Endothelial cell of umbilical vein (primary cell): ENCODE measurements around the gene IL24.

Source experiments
- CTCF ChIP-seq, 2 donors: IDR thresholded peaks; 1 replicate in 1 of 2; 2 replicates in 1 of 2; pipeline ENCODE4 v1.5.1; 2011; ENCODE audit warnings: low read length in 2 of 2, mild to moderate bottlenecking in 2 of 2, moderate library complexity in 2 of 2, control low read depth in 1 of 2, inconsistent platforms in 1 of 2, low read depth in 1 of 2; ENCODE audit not compliant: insufficient read depth in 1 of 2; ENCODE audit errors: extremely low read depth in 1 of 2
- JUN ChIP-seq: IDR thresholded peaks from 2 replicates; pipeline ENCODE4 v1.6.1; 2011; ENCODE audit warnings: borderline replicate concordance, low read depth; ENCODE audit not compliant: insufficient read length, insufficient read depth
- MAX ChIP-seq: IDR thresholded peaks from 2 replicates; pipeline ENCODE4 v1.6.1; 2011; ENCODE audit not compliant: insufficient read depth, insufficient read length
- MYC ChIP-seq: IDR thresholded peaks from one replicate; pipeline ENCODE4 v1.6.1; 2011; ENCODE audit warnings: mild to moderate bottlenecking, low read depth, low read length
- POLR2A ChIP-seq: IDR thresholded peaks from 2 replicates; pipeline ENCODE4 v1.6.1; 2012; ENCODE audit warnings: low read depth, mild to moderate bottlenecking, control low read depth, low read length
- POLR2AphosphoS5 ChIP-seq: IDR thresholded peaks from 2 replicates; pipeline ENCODE4 v1.6.1; 2012; ENCODE audit warnings: low read depth, mild to moderate bottlenecking, control low read depth, low read length, moderate library complexity; ENCODE audit not compliant: insufficient read depth

DNA sequence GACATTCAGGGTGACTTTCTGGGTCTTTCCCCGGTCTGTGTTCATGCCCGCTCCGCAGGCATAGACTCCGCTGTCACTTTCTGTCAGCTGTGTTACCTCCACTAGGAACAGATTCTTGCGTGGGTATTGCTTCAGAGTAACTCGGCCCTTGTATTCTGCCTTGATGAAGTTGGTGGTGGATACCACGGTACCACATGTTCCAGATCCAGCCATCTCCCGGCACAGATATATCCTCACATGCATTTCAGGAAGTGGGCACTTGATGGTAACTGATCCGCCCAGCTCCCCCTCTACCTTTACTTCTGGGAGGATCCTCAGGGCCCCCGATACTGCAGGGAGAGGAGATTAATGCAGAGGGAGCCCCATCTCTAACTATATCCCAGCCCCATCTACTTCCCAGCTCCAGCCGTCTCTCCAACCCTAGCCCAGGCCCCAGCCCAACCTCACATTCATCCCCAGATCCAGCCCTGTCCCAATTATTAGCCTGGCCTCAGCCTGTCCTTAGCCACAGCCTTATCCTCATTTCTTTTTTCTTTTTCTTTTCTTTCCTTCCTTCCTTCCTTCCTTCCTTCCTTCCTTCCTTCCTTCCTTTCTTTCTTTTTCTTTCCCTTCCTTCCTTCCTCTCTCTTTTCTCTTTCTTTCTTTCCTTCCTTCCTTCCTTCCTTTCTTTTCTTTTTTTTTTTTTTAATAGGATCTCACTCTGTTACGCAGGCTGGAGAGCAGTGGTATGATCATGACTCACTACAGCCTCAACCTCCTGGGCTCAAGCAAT is 16.7 kb downstream of the IL24 start:
- TF ChIP-seq MYC (no peak), CTCF (IDR thresholded peaks at IDR 0.05; ENCODE audit: extremely low read depth in 1 of 2, insufficient read depth in 1 of 2, low read depth in 1 of 2, low read length in 2 of 2) (no peak), POLR2A (no peak), JUN (no peak), POLR2AphosphoS5 (no peak), MAX (no peak)
